Thyroid gland (tissue), 4 donors: ENCODE data around the gene TRPM2. TPM values are rescaled to one million over a fixed set of nuclear protein-coding genes. Genes with fewer than 3 reads are reported as not detected.

ENCODE experiments used
- DNase-seq, 2 donors: peaks; one replicate each; pipeline ENCODE4 v3.0.0-alpha.2; 2019
- H3K27ac ChIP-seq, 3 donors: fragments of 200-600 bp; sonication (generic); 1 replicate in 2 of 3; 2 replicates in 1 of 3; pipeline ENCODE4 v1.5.1; 2016 to 2019; ENCODE audit warnings: mild to moderate bottlenecking in 1 of 3, moderate library complexity in 1 of 3
- H3K27me3 ChIP-seq: fragments of 200-600 bp; sonication (generic); one replicate; pipeline ENCODE4 v1.5.1; 2019
- H3K36me3 ChIP-seq, 2 donors: fragments of 200-600 bp; sonication (generic); one replicate each; pipeline ENCODE4 v1.5.1; 2016 to 2019
- H3K4me1 ChIP-seq, 2 donors: fragments of 200-600 bp; sonication (generic); one replicate each; pipeline ENCODE4 v1.5.1; 2017 to 2019
- H3K4me3 ChIP-seq, 3 donors: fragments of 200-600 bp; sonication (generic); replicated peaks in 1 of 3; 1 replicate in 2 of 3; 2 replicates in 1 of 3; pipeline ENCODE4 v1.5.1; 2016; ENCODE audit warnings: mild to moderate bottlenecking in 1 of 3
- H3K9me3 ChIP-seq: fragments of 200-600 bp; sonication (generic); one replicate; pipeline ENCODE4 v1.5.1; 2017
- POLR2A ChIP-seq, 2 donors: fragments of 450-650 bp; IDR thresholded peaks; one replicate each; pipeline ENCODE4 v1.6.1; 2017; ENCODE audit warnings: antibody characterized with exemption in 2 of 2, mild to moderate bottlenecking in 2 of 2, moderate library complexity in 1 of 2
- WGBS, 2 donors: methylation state at CpG; one replicate each; pipeline ENCODE4 v1.1.5; 2017; 5-methylcytosine and 5-hydroxymethylcytosine counted together
- intact Hi-C: fragments of 100-400 bp; cut with DNase I; formaldehyde crosslinking; loops from one replicate; pipeline ENCODE4 v1.15.1; 2023
- total RNA-seq, 4 donors: library from RNA; depleted of rRNA; stranded (reverse); fragments of >200 nt; gene quantifications; one replicate each; pipeline ENCODE4 v1.2.3, GENCODE V29; 2016
- TF ChIP-seq, protein P1 (sequence below), 6 experiments: fragments of 200-600 bp in 3 of 6; fragments of 450-650 bp in 3 of 6; sonication (generic) in 3 of 6; IDR thresholded peaks; one replicate each; pipeline ENCODE4 v1.5.1; 2016 to 2019; ENCODE audit warnings: antibody characterized with exemption in 6 of 6, mild to moderate bottlenecking in 2 of 6, inconsistent platforms in 1 of 6, moderate library complexity in 1 of 6

TRPM2 gene
- total RNA-seq, 4 donors from 2014 or later = 0.67 to 2.6 (median 0.88) TPM

DNA sequence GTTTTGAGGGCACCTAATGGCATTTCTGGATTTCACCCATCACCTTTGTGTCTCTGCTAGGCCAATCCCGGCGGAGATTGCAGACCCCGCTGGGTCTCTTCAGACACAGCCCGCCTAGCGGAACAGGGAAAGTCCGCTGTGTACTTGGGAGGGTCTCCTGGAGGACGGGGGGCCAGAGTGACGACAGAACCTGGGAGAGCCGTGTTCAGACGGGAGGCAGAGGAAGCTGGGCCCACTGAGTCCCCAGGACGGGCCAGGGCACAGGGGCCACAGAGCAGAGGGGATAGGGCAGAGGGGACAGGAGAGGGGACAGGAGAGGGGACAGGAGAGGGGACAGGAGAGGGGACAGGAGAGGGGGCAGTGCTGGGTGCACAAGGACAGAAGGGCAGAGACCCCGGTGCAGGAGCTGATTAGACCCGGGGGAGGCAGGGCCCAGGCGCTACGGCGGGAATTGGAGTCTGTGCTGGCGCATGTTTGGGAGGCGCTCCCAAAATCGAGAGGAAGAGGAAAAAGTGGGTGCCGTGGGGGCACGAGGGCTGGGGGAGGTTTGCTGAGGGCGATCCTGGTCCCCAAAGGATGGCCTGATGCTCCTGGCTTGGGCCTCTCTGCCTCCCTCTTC lies 12.7 kb downstream of the TRPM2 start:
- H3K27me3 ChIP-seq = no peaks in the 10 kb centered on the region
- WGBS, 2 donors = 91 to 92% methylated on average over 21 to 22 of the region's 22 CpGs

DNA sequence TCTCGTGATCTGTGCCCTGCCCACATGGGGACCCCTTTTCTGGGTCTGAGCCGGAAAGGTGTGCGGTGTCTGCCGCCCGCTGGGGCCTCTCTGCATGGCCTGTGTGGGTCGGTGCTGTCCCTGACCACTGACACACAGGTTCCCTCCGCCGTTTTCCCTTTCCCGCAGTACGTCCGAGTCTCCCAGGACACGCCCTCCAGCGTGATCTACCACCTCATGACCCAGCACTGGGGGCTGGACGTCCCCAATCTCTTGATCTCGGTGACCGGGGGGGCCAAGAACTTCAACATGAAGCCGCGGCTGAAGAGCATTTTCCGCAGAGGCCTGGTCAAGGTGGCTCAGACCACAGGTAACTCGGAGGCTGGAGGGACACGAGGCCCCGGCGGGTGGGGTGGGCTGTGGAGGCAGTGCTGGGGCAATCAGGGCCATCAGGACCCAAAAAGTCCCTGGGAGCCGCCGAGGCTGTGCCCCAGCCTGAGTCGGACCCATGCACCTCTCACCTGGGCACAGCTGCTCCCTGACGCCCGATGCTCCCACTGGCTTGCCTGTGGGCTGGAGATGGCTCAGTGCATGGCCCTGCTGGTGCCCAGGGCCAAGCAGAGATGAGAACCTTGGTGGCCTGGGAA lies 13.3 kb downstream of the TRPM2 start:
- 85 to 87% methylated on average over 19 to 22 of the region's 28 CpGs for WGBS, 2 donors
- no peaks in the 10 kb centered on the region for H3K27me3 ChIP-seq
- H3K4me3 ChIP-seq = no peak overlapping the region
- H3K4me1 ChIP-seq = peaks cover 3 to 4% of the 10 kb centered on the region in 2 donors
- no peaks in the 10 kb centered on the region for H3K9me3 ChIP-seq
- TF ChIP-seq, protein P1, sequence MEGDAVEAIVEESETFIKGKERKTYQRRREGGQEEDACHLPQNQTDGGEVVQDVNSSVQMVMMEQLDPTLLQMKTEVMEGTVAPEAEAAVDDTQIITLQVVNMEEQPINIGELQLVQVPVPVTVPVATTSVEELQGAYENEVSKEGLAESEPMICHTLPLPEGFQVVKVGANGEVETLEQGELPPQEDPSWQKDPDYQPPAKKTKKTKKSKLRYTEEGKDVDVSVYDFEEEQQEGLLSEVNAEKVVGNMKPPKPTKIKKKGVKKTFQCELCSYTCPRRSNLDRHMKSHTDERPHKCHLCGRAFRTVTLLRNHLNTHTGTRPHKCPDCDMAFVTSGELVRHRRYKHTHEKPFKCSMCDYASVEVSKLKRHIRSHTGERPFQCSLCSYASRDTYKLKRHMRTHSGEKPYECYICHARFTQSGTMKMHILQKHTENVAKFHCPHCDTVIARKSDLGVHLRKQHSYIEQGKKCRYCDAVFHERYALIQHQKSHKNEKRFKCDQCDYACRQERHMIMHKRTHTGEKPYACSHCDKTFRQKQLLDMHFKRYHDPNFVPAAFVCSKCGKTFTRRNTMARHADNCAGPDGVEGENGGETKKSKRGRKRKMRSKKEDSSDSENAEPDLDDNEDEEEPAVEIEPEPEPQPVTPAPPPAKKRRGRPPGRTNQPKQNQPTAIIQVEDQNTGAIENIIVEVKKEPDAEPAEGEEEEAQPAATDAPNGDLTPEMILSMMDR (IDR thresholded peaks at IDR 0.05) = no peak
- no peak for TF ChIP-seq POLR2A (IDR thresholded peaks at IDR 0.05)
- no peak overlapping the region for H3K27ac ChIP-seq
- DNase-seq = no peak
- intact Hi-C loops = loop anchor here (5.0 to 10.0 kb wide), 2 partner anchors 36 to 58 kb away; no protein-coding TSS in a partner anchor
- H3K36me3 ChIP-seq = no peaks in the 10 kb centered on the region

More for the DNA sequence above, 12.7 kb downstream of the TRPM2 start:
- no peak overlapping the region for H3K27ac ChIP-seq
- H3K4me1 ChIP-seq = peaks cover 3 to 4% of the 10 kb centered on the region in 2 donors
- no peaks in the 10 kb centered on the region for H3K9me3 ChIP-seq
- no peaks in the 10 kb centered on the region for H3K36me3 ChIP-seq
- no peak for DNase-seq
- no peak overlapping the region for H3K4me3 ChIP-seq
- no peak for TF ChIP-seq POLR2A (IDR thresholded peaks at IDR 0.05)
- TF ChIP-seq, protein P1 (IDR thresholded peaks at IDR 0.05) = no peak
- intact Hi-C loops = loop anchor here (5.0 to 10.0 kb wide), 2 partner anchors 36 to 59 kb away; no protein-coding TSS in a partner anchor

DNA sequence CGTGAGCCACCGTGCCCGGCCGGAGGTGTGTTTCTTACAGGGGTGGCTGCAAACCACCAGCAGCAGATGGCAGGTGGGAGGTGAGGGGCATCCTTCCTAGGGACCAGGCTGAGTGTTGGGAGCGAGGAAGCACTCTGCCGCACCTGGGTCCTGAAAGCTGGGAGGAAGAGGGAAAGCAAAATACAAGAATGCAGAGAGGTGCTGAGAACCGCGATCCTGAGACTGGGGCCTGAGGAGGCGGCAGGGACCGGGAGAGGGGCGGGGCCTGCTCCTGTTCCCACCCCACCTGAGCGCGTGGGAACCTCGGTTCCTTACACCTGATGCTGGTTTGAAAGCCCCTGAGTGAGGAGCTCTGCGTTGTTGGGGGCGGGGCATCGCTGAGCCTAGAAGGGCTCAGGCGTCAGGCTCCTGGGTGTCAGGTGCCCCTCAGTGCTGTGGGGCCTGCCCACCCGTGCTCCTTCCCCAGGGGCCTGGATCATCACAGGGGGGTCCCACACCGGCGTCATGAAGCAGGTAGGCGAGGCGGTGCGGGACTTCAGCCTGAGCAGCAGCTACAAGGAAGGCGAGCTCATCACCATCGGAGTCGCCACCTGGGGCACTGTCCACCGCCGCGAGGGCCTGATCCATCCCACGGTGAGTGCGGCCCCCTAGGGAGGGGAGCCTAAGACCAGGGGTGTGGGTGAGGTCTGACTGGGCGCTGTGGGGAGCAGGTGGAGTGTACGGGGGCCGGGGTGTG lies 15.5 kb downstream of the TRPM2 start:
- Histone ChIP-seq H3K9me3 (no peaks in the 10 kb centered on the region), H3K4me1 (peaks cover 3 to 4% of the 10 kb centered on the region in 2 donors), H3K27me3 (no peaks in the 10 kb centered on the region), H3K36me3 (no peaks in the 10 kb centered on the region), H3K27ac (no peak overlapping the region), H3K4me3 (no peak overlapping the region)
- WGBS, 2 donors = 33 to 36% methylated on average over 17 to 29 of the region's 35 CpGs
- no peak for DNase-seq
- intact Hi-C loops = loop anchor here (5.0 to 10.0 kb wide), 2 partner anchors 33 to 56 kb away; no protein-coding TSS in a partner anchor
- TF ChIP-seq, protein P1 (IDR thresholded peaks at IDR 0.05) = no peak
- TF ChIP-seq POLR2A (IDR thresholded peaks at IDR 0.05) = no peak

DNA sequence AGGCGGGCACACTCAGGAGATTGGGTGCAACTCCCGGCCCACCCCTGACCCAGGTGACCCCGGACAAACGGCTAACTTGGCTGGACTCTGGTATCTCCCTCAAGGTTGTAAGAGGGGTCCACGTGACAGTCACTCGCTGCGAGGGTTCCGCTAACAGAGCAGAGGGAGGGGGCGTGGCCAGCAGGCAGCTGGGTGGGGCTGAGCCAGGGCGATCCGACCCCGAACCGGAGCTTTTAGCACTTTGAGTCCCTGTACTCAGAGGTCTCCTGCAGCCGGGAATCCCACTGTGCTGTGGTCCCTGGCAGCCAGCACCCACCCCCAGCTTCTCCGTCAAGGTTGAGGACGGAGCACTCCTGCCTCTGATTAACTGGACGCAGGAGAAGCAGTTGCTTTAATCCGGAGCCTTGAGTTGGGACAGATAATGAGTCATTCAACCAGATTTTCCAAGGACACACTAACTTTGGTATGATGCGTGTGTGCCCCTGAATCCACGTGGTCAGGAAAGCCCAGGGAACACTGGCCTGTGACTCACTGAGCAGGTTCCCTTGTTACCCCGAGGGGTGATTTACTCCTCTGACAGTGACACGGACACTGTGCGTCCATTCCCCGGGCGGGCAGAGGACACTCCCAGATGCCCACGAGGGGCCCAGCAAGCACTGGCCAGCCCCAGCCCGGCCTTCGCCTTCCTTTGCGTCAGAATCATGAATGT lies 16.8 kb downstream of the TRPM2 start:
- no peak for TF ChIP-seq POLR2A (IDR thresholded peaks at IDR 0.05)
- intact Hi-C loops = no loop called here
- H3K9me3 ChIP-seq = no peaks in the 10 kb centered on the region
- peaks cover 3 to 4% of the 10 kb centered on the region in 2 donors for H3K4me1 ChIP-seq
- WGBS, 2 donors = 32 to 59% methylated on average over 21 to 23 of the region's 29 CpGs
- H3K36me3 ChIP-seq = no peaks in the 10 kb centered on the region
- H3K27me3 ChIP-seq = no peaks in the 10 kb centered on the region
- no peak overlapping the region for H3K27ac ChIP-seq
- DNase-seq = peak; percentile 15 to 30
- H3K4me3 ChIP-seq = no peak overlapping the region

DNA sequence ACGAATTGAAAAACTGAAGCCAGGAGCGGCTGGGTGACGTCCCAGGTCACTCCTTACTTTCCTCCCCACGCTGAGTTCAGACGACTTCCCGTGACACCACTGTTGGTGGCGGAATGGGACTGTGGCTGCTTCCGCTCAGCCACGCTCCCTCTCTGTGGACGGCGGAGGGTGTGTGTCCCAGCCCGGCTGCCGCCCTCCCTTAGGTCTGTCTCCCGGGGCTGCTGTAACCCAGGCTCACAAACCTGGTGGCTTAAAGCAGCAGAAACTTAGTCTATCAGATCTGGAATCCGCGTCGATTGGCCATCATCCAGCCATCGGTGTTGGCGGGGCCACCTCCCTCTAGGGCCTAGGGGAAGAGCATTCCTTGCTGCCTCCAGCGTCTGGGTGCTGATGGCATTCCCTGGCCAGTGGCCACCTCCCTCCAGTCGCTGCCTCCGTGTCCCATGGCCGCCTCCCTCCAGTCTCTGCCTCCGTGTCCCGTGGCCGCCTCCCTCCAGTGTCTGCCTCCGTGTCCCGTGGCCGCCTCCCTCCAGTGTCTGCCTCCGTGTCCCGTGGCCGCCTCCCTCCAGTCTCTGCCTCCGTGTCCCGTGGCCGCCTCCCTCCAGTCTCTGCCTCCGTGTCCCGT lies 17.5 kb downstream of the TRPM2 start:
- 93 to 94% methylated on average over 33 of the region's 37 CpGs for WGBS, 2 donors
- Histone ChIP-seq H3K27me3 (no peaks in the 10 kb centered on the region), H3K4me1 (peaks cover 3 to 4% of the 10 kb centered on the region in 2 donors), H3K36me3 (no peaks in the 10 kb centered on the region), H3K9me3 (no peaks in the 10 kb centered on the region), H3K27ac (no peak overlapping the region), H3K4me3 (no peak overlapping the region)
- intact Hi-C loops = no loop called here
- TF ChIP-seq POLR2A (IDR thresholded peaks at IDR 0.05) = no peak
- TF ChIP-seq, protein P1 (IDR thresholded peaks at IDR 0.05) = no peak
- no peak for DNase-seq
